Activated CD8-positive, alpha-beta T cell treated with anti-CD3 and anti-CD28 coated beads, Interleukin-2, amount 10 ng/mL, durations not matched to agents 7 days and 5 days (primary cell): ENCODE measurements around the gene FHIT. TPM values are rescaled to one million over a fixed set of nuclear protein-coding genes. Genes with fewer than 3 reads are reported as not detected.
A peak's percentile ranks its signal among the peaks of the same experiment; 100 is the strongest.

Source experiments
- ATAC-seq: fragments of 150-1000 bp; cut with Tn5 transposase; one replicate; pipeline ENCODE4 v1.10.0; 2021; ENCODE audit warnings: moderate library complexity
- CTCF ChIA-PET: fragments of 350-600 bp; sonication (Branson Sonifier 250); formaldehyde crosslinking; loops from one replicate; lab custom pipeline; 2021; ENCODE audit warnings: antibody characterized with exemption; lab: Charles Lee
- POLR2A ChIA-PET: fragments of 350-600 bp; sonication (Branson Sonifier 250); formaldehyde crosslinking; loops from one replicate; lab custom pipeline; 2021; ENCODE audit warnings: antibody characterized with exemption; lab: Charles Lee
- DNase-seq: peaks from one replicate; pipeline ENCODE4 v3.0.0-alpha.2; 2020
- H3K27ac Mint-ChIP-seq: one replicate; pipeline ENCODE4 v1.8.0; 2021; ENCODE audit warnings: mild to moderate bottlenecking, mixed read lengths
- H3K27me3 Mint-ChIP-seq: one replicate; pipeline ENCODE4 v1.8.0; 2021; ENCODE audit warnings: low read depth, mixed read lengths
- H3K36me3 Mint-ChIP-seq: one replicate; pipeline ENCODE4 v1.8.0; 2021; ENCODE audit warnings: low read depth, mixed read lengths
- H3K4me1 Mint-ChIP-seq: one replicate; pipeline ENCODE4 v1.8.0; 2021; ENCODE audit warnings: low read depth, mixed read lengths
- H3K4me3 Mint-ChIP-seq: one replicate; pipeline ENCODE4 v1.8.0; 2021; ENCODE audit warnings: mild to moderate bottlenecking, mixed read lengths
- H3K9me3 Mint-ChIP-seq: one replicate; pipeline ENCODE4 v1.8.0; 2022; ENCODE audit warnings: mixed read lengths; ENCODE audit not compliant: insufficient read depth
- total RNA-seq, 2 experiments: library from RNA; stranded (reverse); gene quantifications; one replicate each; pipeline ENCODE4 v1.2.3, GENCODE V29; 2021

The FHIT gene
- total RNA-seq, 2 experiments from 2014 or later = 4.8 TPM

DNA sequence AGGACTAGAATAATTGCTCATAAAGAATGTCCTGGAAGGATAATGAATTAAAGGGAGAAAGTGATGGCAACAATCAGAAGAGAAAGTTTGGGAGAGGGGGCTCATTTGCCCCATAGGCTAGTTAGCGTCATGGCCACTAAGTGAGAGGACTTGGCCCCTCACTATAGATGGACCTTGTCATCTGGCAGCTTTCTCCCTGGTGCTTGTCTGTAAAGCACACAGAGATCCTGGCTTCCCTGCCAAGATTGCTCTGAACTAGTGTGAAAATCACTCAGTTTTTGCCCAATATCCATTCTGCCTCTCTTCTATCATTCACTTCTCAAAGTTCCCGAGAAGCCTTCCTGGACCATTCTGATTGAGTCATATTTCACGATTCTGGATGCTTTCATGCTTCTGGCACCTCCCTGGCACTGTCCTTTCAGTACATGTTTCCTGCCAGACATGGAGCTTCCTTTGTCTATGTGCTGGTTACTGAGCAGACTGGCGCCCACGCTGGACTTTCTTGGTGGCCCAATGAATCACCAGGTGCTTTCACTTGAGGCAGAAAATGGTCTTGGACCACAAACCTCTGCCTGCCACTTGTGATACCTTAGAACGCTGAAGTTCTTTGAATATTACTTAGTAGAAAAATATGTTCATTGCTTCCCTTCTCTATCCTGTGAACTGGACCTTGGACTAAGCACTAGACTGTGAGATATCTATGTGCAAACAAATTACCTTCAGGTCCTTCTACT lies 1491.8 kb downstream of the FHIT start:
- Mint-ChIP-seq H3K4me1 (peaks cover 42% of the 10 kb centered on the region), H3K9me3 (no peaks in the 10 kb centered on the region), H3K36me3 (peaks cover 1% of the 10 kb centered on the region), H3K27me3 (peaks cover 12% of the 10 kb centered on the region), H3K4me3 (no peak overlapping the region), H3K27ac (no peak overlapping the region)
- ChIA-PET CTCF (interaction anchor here (1.3 to 2.3 kb wide), 2 partner anchors 13 to 50 kb away, joined by 3 to 9 read pairs; no protein-coding TSS in a partner anchor), POLR2A (no interaction called here)
- DNase-seq (peak; percentile 29), ATAC-seq (no peak)

DNA sequence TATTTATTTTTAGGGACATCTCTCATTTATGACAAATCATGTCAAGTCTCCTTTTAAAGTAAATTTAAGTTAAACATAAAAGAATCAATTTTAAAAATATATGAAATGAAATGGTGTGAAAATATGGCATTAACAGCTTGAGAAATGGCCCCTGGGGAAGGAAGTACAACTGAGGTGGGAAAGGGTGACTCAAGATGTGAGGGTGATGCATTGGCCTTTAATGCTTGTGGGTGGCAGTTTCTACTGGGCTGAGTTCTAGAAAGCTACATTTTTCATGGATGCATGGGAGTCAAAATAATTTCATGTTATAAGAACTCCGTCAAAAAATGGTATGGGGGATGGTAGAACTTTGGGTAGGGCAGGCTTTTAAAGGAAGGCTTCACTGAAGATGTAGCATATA lies 1492.6 kb downstream of the FHIT start:
- ATAC-seq (no peak), DNase-seq (no peak)
- H3K4me3 Mint-ChIP-seq = no peak overlapping the region
- H3K9me3 Mint-ChIP-seq = no peaks in the 10 kb centered on the region
- H3K4me1 Mint-ChIP-seq = peaks cover 50% of the 10 kb centered on the region
- peak overlapping the region; percentile 14 for H3K27ac Mint-ChIP-seq
- POLR2A ChIA-PET = no interaction called here
- peaks cover 10% of the 10 kb centered on the region for H3K27me3 Mint-ChIP-seq
- peaks cover 1% of the 10 kb centered on the region for H3K36me3 Mint-ChIP-seq
- CTCF ChIA-PET = interaction anchor here (1.3 kb wide), 1 partner anchor 49 kb away, joined by 3 read pairs; no protein-coding TSS in a partner anchor

DNA sequence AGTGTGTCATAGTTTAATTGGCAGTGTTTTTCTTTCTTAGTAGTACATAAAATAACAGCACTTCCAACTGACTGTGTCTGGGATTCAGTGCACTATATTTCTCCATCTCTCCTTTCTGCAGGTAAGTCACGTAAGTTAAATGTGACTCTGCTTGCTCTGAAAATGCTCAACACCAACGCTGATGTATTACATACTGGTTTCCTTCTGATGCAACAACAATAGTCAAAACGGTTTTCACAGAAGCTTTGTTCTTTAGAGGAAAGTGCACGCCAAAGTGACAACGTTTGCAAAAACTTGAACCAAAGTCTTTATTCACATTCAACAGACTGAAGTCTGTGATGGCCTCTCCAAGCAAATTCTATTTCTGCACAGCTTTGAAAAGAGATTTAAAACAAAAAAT lies 1494.3 kb downstream of the FHIT start:
- peaks cover 66% of the 10 kb centered on the region for H3K4me1 Mint-ChIP-seq
- no peak for ATAC-seq

DNA sequence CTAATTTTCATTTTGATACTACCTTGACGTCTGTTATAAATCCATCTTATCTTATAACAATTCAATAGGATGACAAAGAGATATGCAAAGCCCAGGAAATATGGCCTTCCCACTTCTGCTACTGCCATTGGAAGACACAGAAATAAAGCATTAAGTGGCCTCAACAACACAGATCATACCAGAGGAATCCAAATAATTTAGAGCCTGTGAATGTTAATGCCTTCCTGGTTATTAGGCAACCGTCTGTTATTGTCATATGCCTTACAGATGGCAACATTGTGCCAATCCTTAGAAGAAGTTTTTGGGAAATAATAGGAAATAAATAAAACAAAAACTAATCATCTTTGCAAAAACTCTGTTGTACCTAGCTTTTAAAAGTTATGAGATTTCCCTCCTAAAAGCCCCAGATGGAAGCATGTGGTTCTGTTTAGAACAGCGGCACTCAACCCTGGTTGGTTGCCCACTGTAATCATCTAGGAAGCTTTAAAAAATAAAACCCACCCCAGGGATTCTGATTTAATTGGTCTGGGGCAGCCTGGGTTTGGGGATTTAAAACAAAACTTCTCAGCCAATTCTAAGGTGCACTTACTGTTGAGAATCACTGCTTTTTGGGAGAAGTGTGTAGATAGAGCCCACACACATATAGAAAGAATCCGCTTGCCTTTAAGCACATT lies 1496.7 kb downstream of the FHIT start:
- DNase-seq = no peak
- ChIA-PET POLR2A (no interaction called here), CTCF (interaction anchor here (1.4 kb wide), 1 partner anchor 9 kb away, joined by 3 read pairs; no protein-coding TSS in a partner anchor)
- H3K27ac Mint-ChIP-seq = no peak overlapping the region
- H3K4me3 Mint-ChIP-seq = no peak overlapping the region
- ATAC-seq = no peak
- H3K4me1 Mint-ChIP-seq = peaks cover 61% of the 10 kb centered on the region
- peaks cover 3% of the 10 kb centered on the region for H3K27me3 Mint-ChIP-seq
- peaks cover 12% of the 10 kb centered on the region for H3K36me3 Mint-ChIP-seq
- no peaks in the 10 kb centered on the region for H3K9me3 Mint-ChIP-seq

More for the DNA sequence above, 1494.3 kb downstream of the FHIT start:
- no peak overlapping the region for H3K4me3 Mint-ChIP-seq
- H3K27me3 Mint-ChIP-seq = peaks cover 3% of the 10 kb centered on the region
- CTCF ChIA-PET = interaction anchor here (1.0 to 1.5 kb wide), 4 partner anchors 13 to 101 kb away, joined by 3 to 5 read pairs (median 3); no protein-coding TSS in a partner anchor
- no peaks in the 10 kb centered on the region for H3K9me3 Mint-ChIP-seq
- H3K36me3 Mint-ChIP-seq = peaks cover 11% of the 10 kb centered on the region
- no peak overlapping the region for H3K27ac Mint-ChIP-seq
- POLR2A ChIA-PET = no interaction called here
- DNase-seq = no peak

DNA sequence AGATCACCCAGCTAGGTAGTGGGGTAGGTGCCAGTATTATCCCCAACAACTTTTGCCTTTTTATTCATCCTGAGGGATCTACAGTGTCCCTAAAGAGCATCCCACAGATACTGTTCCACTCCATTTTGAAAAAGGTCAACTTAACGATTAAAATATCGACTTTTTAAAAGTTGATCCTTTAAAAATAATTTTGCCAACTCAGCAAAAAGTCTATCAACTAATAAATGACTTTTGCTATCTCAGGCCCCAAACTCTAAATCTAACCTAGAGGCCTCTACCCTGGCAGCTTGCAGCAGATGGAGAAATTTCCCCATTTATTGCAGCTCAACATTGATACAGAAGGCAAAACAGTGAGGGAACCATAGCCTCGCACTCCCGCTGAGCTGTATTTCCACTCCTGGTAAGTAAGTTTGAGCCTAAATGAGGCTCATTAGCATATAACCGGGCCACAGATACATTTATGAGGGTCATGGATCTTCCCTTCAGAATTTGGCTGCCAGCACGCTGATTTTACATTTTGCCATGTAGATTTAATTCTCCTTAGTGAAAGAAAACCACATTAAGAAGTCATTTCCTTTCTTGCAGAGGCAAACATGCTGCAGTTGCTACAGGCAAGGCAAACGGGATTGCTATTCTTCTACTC lies 1497.3 kb downstream of the FHIT start:
- H3K4me1 Mint-ChIP-seq = peaks cover 59% of the 10 kb centered on the region
- H3K27ac Mint-ChIP-seq = no peak overlapping the region
- H3K9me3 Mint-ChIP-seq = no peaks in the 10 kb centered on the region

DNA sequence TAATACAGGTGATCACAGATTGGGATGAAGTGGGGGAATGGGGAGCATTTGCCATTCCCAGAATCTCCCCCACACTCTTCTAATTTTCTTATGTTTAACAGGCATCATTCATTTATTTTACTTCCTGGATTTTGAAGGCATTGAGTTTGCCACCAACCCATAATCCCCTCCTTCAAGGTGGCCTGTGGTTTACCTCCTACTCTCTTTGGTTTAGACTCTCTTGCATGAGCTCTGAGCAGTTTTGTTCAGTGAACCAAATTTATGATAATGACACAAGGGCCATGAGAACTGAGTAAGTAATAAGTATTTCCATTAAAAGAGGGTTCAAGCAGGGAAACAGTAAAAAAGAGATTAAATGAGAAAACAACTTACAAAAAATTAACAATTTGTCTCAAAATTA lies 1498.3 kb downstream of the FHIT start:
- Mint-ChIP-seq H3K4me3 (no peak overlapping the region), H3K9me3 (no peaks in the 10 kb centered on the region), H3K4me1 (peaks cover 54% of the 10 kb centered on the region), H3K27ac (peak overlapping the region; percentile 50), H3K27me3 (peaks cover 3% of the 10 kb centered on the region), H3K36me3 (peaks cover 19% of the 10 kb centered on the region)
- CTCF ChIA-PET = interaction anchor here (1.4 to 1.6 kb wide), 2 partner anchors 11 to 43 kb away, joined by 3 to 4 read pairs; no protein-coding TSS in a partner anchor
- POLR2A ChIA-PET = no interaction called here
- peak; percentile 59 for DNase-seq
- peak; percentile 68 for ATAC-seq

More for the DNA sequence above, 1497.3 kb downstream of the FHIT start:
- DNase-seq (no peak), ATAC-seq (no peak)
- ChIA-PET CTCF (interaction anchor here (1.4 to 1.6 kb wide), 2 partner anchors 10 to 44 kb away, joined by 3 to 4 read pairs; no protein-coding TSS in a partner anchor), POLR2A (no interaction called here)
- Mint-ChIP-seq H3K27me3 (peaks cover 3% of the 10 kb centered on the region), H3K4me3 (no peak overlapping the region), H3K36me3 (peaks cover 17% of the 10 kb centered on the region)

DNA sequence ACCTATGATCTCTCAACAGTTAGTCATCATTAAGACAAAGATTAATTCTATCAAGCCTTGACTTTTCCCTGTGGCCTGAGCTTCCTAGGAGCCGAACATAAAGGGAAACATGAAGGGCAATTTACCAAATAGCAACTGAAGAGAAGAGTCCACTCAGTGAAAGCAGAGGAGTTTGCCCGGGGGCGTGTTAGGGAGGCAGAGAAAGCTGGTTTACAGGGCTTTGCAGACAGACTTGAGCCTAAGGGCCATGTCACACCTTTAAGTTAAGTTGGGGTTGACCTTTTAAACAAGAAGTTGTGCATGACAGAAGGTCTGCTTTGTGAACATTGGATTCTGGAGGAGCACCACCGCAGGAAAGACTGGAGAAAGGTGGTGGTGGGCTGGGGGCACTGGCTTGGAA lies 1499.6 kb downstream of the FHIT start:
- Mint-ChIP-seq H3K27ac (no peak overlapping the region), H3K9me3 (no peaks in the 10 kb centered on the region), H3K27me3 (no peaks in the 10 kb centered on the region), H3K36me3 (peaks cover 19% of the 10 kb centered on the region), H3K4me3 (no peak overlapping the region), H3K4me1 (peaks cover 46% of the 10 kb centered on the region)
- ChIA-PET CTCF (interaction anchor here (1.0 to 1.6 kb wide), 3 partner anchors 14 to 42 kb away, joined by 3 read pairs; no protein-coding TSS in a partner anchor), POLR2A (interaction anchor here (0.6 kb wide), 1 partner anchor 20 kb away, joined by 3 read pairs; no protein-coding TSS in a partner anchor)
- ATAC-seq = no peak
- DNase-seq = no peak

DNA sequence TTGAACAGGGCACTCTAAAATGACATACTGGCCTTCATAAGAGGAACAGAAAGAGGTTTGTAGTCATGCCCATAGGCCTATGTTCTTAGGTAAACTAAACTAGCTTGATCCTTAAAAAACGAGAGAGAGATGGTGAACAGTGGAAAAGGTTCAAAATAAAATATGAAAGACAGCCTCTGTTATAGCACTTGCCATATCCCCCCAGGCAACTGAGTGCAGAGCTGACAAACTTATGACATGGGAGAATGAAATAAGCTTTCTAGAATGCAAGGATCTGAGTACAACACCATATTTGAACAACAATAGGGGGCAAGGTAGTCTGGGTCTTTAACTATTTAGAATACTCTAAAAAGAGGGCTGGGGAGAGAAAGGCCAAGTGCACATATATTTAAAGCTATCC lies 1500.9 kb downstream of the FHIT start:
- POLR2A ChIA-PET = no interaction called here
- ATAC-seq = no peak
- no peak for DNase-seq
- Mint-ChIP-seq H3K36me3 (peaks cover 19% of the 10 kb centered on the region), H3K27me3 (no peaks in the 10 kb centered on the region), H3K9me3 (no peaks in the 10 kb centered on the region), H3K4me1 (peaks cover 46% of the 10 kb centered on the region), H3K4me3 (no peak overlapping the region), H3K27ac (no peak overlapping the region)
- CTCF ChIA-PET = interaction anchor here (1.3 to 1.6 kb wide), 2 partner anchors 16 to 40 kb away, joined by 3 read pairs; no protein-coding TSS in a partner anchor

DNA sequence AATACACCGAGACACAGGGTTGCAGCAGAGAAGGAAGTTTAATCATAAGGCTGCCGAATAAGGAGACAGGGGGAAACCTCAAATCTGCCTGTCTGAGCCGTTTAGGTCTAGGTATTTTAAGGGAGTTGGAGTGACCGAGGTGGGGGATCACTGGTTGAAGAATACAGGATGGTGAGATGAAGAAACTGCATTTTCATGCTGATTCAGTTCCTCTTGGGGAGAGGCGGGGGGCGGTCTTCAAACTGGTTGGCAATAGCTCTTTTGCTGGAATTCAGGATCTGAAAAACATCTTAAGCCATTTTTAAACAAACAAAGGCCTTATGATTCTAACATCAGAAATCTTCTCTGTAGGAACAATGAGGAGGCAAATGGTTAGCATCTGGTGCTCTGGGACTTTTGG lies 1502.0 kb downstream of the FHIT start:
- peaks cover 19% of the 10 kb centered on the region for H3K36me3 Mint-ChIP-seq
- H3K27ac Mint-ChIP-seq = no peak overlapping the region
- no peak for ATAC-seq
- ChIA-PET POLR2A (no interaction called here), CTCF (no interaction called here)
- no peaks in the 10 kb centered on the region for H3K27me3 Mint-ChIP-seq
- no peak for DNase-seq
- no peaks in the 10 kb centered on the region for H3K9me3 Mint-ChIP-seq
- H3K4me1 Mint-ChIP-seq = peaks cover 37% of the 10 kb centered on the region
- H3K4me3 Mint-ChIP-seq = no peak overlapping the region

DNA sequence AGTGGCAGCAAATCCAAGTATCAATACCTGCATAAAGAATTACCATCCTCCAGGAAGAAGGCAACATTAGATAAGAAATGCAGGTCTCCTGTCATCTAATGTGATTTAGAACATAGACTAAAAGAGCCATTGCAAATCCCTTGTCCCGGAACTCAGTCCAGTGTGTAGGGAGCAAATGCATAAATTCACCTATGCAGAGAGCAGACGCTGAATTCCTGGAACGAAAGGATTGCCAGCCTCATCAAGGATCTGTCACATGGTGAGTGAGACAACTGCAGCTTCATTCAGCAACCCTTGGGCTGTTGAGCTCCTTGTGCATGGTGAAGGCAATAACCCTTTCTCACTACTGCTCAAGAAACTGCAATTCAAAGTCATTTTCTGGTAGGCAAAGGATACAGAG lies 1504.7 kb downstream of the FHIT start:
- DNase-seq (no peak), ATAC-seq (no peak)
- Mint-ChIP-seq H3K4me1 (peaks cover 12% of the 10 kb centered on the region), H3K9me3 (no peaks in the 10 kb centered on the region), H3K27ac (no peak overlapping the region), H3K36me3 (peaks cover 7% of the 10 kb centered on the region), H3K27me3 (peaks cover 4% of the 10 kb centered on the region), H3K4me3 (no peak overlapping the region)
- CTCF ChIA-PET = no interaction called here
- POLR2A ChIA-PET = no interaction called here

DNA sequence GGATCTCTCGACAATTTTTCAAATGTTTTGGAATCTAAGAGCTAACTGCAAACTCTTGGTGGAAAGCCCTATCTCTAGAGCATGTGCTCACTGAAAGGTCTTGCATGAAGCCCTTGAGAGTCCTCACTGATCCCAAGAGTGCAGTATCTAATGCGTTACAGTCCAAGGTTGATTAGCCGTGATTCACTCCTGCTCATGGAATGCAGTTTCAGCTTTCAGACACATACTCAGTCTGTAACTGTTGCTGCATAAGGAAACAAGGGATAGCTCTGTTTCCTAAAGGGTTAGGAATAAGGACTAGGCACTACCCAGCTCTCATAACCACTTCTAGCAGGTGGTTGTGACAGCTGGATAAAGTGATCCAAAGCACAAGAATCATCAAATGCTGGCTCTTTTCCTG lies 1514.0 kb downstream of the FHIT start:
- POLR2A ChIA-PET = interaction anchor here (0.7 kb wide), 1 partner anchor 521 kb away, joined by 3 read pairs; no protein-coding TSS in a partner anchor

More for the DNA sequence above, 1514.0 kb downstream of the FHIT start:
- CTCF ChIA-PET = interaction anchor here (1.3 kb wide), 1 partner anchor 121 kb away, joined by 4 read pairs; no protein-coding TSS in a partner anchor
- Mint-ChIP-seq H3K27ac (no peak overlapping the region), H3K27me3 (peaks cover 10% of the 10 kb centered on the region), H3K4me1 (peaks cover 20% of the 10 kb centered on the region), H3K36me3 (no peaks in the 10 kb centered on the region), H3K9me3 (no peaks in the 10 kb centered on the region), H3K4me3 (no peak overlapping the region)
- no peak for DNase-seq
- ATAC-seq = no peak
